PC-9 (cell line): ENCODE measurements around the gene NHEJ1. TPM values are rescaled to one million over a fixed set of nuclear protein-coding genes. Genes with fewer than 3 reads are reported as not detected.

Experiments
- BruUV-seq: library from RNA; stranded (reverse); fragments of 400-500 nt; replicated peaks from 2 replicates; lab custom pipeline; 2021; lab: Mats Ljungman, UMichigan
- CTCF ChIA-PET: fragments of 300-600 bp; sonication (Branson Sonifier 250); formaldehyde crosslinking; loops from one replicate; lab custom pipeline; 2022; ENCODE audit warnings: antibody characterized with exemption; lab: Charles Lee
- POLR2A ChIA-PET: fragments of 300-600 bp; sonication (Branson Sonifier 250); formaldehyde crosslinking; loops from one replicate; lab custom pipeline; 2022; ENCODE audit warnings: antibody characterized with exemption; ENCODE audit not compliant: unreplicated experiment; lab: Charles Lee
- DNase-seq, 2 experiments: peaks; one replicate each; pipeline versions ENCODE4 v3.0.0 to v3.0.0-alpha.2; 2015 to 2022; ENCODE audit warnings: mixed read lengths in 1 of 2
- H2AFZ ChIP-seq: fragments of 200-600 bp; sonication (generic); 2 replicates; pipeline ENCODE4 v1.8.1; 2017; ENCODE audit warnings: antibody characterized with exemption
- H3F3A ChIP-seq: fragments of 200-600 bp; sonication (generic); 2 replicates; pipeline ENCODE4 v1.8.1; 2017; ENCODE audit warnings: antibody characterized with exemption, mild to moderate bottlenecking, low read depth; ENCODE audit not compliant: insufficient read depth
- H3K27ac ChIP-seq: fragments of 200-600 bp; sonication (generic); 2 replicates; pipeline ENCODE4 v1.6.1; 2016; ENCODE audit warnings: mixed run types
- H3K27me3 ChIP-seq: fragments of 200-600 bp; sonication (generic); 2 replicates; pipeline ENCODE4 v1.6.1; 2016; ENCODE audit warnings: low read depth, mixed run types; ENCODE audit not compliant: insufficient read depth
- H3K36me3 ChIP-seq: fragments of 200-600 bp; sonication (generic); 2 replicates; pipeline ENCODE4 v1.6.1; 2016; ENCODE audit warnings: low read depth, mixed run types
- H3K4me1 ChIP-seq: fragments of 200-600 bp; sonication (generic); replicated peaks from 2 replicates; pipeline ENCODE4 v1.6.1; 2016; ENCODE audit warnings: mixed run types; ENCODE audit not compliant: insufficient read depth
- H3K4me2 ChIP-seq: fragments of 200-600 bp; sonication (generic); 2 replicates; pipeline ENCODE4 v1.6.1; 2017; ENCODE audit warnings: mixed run types
- H3K4me3 ChIP-seq: fragments of 200-600 bp; sonication (generic); 2 replicates; pipeline ENCODE4 v1.6.1; 2016; ENCODE audit warnings: mixed run types
- H3K79me2 ChIP-seq: fragments of 200-600 bp; sonication (generic); 2 replicates; pipeline ENCODE4 v1.6.1; 2017; ENCODE audit warnings: low read depth, mixed run types
- H3K9me2 ChIP-seq: fragments of 200-600 bp; sonication (generic); 2 replicates; pipeline ENCODE4 v1.8.1; 2017; ENCODE audit warnings: mild to moderate bottlenecking; ENCODE audit not compliant: insufficient read depth
- H3K9me3 ChIP-seq: fragments of 200-600 bp; sonication (generic); 2 replicates; pipeline ENCODE4 v1.8.1; 2016; ENCODE audit warnings: low read depth; ENCODE audit not compliant: insufficient read depth
- H4K20me1 ChIP-seq: fragments of 200-600 bp; sonication (generic); 2 replicates; pipeline ENCODE4 v1.8.1; 2017; ENCODE audit not compliant: insufficient read depth
- CTCF ChIP-seq: fragments of 200-600 bp; sonication (generic); conservative IDR thresholded peaks from 2 replicates; pipeline ENCODE4 v1.6.1; 2017; ENCODE audit warnings: mixed run types, antibody characterized with exemption, mild to moderate bottlenecking, moderate library complexity
- EZH2 ChIP-seq: fragments of 200-600 bp; sonication (generic); IDR thresholded peaks from 2 replicates; pipeline ENCODE4 v1.8.0; 2017; ENCODE audit warnings: antibody characterized with exemption, low read depth
- intact Hi-C: fragments of 100-400 bp; cut with micrococcal nuclease; formaldehyde crosslinking; loops from one replicate; pipeline ENCODE4 v1.10.0; 2022; ENCODE audit not compliant: unreplicated experiment
- total RNA-seq: library from RNA; stranded (reverse); gene quantifications from 2 replicates; pipeline ENCODE4 v1.2.3, GENCODE V29; 2021

NHEJ1 gene
- total RNA-seq, 1 experiment from 2014 or later = 9.8 TPM

GRCh38 chr2:219207884-219208740 lies 47.5 kb upstream of the NHEJ1 start:
- peak overlapping the region; percentile 78; the same call in 1 of the 2 replicates for H3K4me3 ChIP-seq
- H2AFZ ChIP-seq = no peak overlapping the region
- DNase-seq = peak in 1 of 2 experiments; percentile 54

GRCh38 chr2:219207134-219207883 lies 46.7 kb upstream of the NHEJ1 start:
- POLR2A ChIA-PET = interaction anchor here (0.5 to 1.1 kb wide), 4 partner anchors 10 to 206 kb away, joined by 3 to 17 read pairs (median 4); partner anchors contain the start of gene ATG9A
- Histone ChIP-seq H3K4me1 (peaks cover 18% of the 10 kb centered on the region), H3K27ac (0 out of 2 replicates have a peak overlapping the region, but pooled peaks have one; percentile 16), H3K4me2 (peak overlapping the region; percentile 100), H2AFZ (no peak overlapping the region), H3K36me3 (no peaks in the 10 kb centered on the region), H3K9me2 (no peaks in the 10 kb centered on the region), H3K9me3 (no peaks in the 10 kb centered on the region), H3K79me2 (no peaks in the 10 kb centered on the region), H3F3A (peaks cover 14% of the 10 kb centered on the region; the same call in 1 of the 2 replicates), H3K27me3 (no peaks in the 10 kb centered on the region), H4K20me1 (no peaks in the 10 kb centered on the region), H3K4me3 (peak overlapping the region; percentile 78)
- TSS peak; percentile 62 for BruUV-seq
- no peak for DNase-seq
- CTCF ChIA-PET = interaction anchor here (0.6 kb wide), 1 partner anchor 132 kb away, joined by 9 read pairs; no protein-coding TSS in a partner anchor
- TF ChIP-seq EZH2 (no peak), CTCF (no peak)
- intact Hi-C loops = loop anchor here (2.0 kb wide), 2 partner anchors 31 to 71 kb away; partner anchors contain the start of genes CNPPD1 and DNAJB2

More at GRCh38 chr2:219207884-219208740, 47.5 kb upstream of the NHEJ1 start:
- no peaks in the 10 kb centered on the region for H4K20me1 ChIP-seq
- H3K9me3 ChIP-seq = no peaks in the 10 kb centered on the region
- intact Hi-C loops = loop anchor here (1.0 to 2.0 kb wide), 3 partner anchors 9 to 71 kb away; partner anchors contain the start of genes CNPPD1 and DNAJB2
- no peaks in the 10 kb centered on the region for H3K27me3 ChIP-seq
- ChIA-PET POLR2A (interaction anchor here (1.1 kb wide), 1 partner anchor 10 kb away, joined by 17 read pairs; no protein-coding TSS in a partner anchor), CTCF (interaction anchor here (0.6 kb wide), 1 partner anchor 128 kb away, joined by 3 read pairs; no protein-coding TSS in a partner anchor)
- H3K36me3 ChIP-seq = no peaks in the 10 kb centered on the region
- TF ChIP-seq CTCF = no peak
- no peak for TF ChIP-seq EZH2
- H3K4me1 ChIP-seq = peaks cover 18% of the 10 kb centered on the region
- no peaks in the 10 kb centered on the region for H3K9me2 ChIP-seq
- BruUV-seq = no TSS peak
- peaks cover 14% of the 10 kb centered on the region; the same call in 1 of the 2 replicates for H3F3A ChIP-seq
- H3K79me2 ChIP-seq = no peaks in the 10 kb centered on the region
- peak overlapping the region; percentile 100 for H3K4me2 ChIP-seq
- H3K27ac ChIP-seq = 0 out of 2 replicates have a peak overlapping the region, but pooled peaks have one; percentile 16
